A172 (cell line): ENCODE results near the gene AUTS2. TPM values are rescaled to one million over a fixed set of nuclear protein-coding genes. Genes with fewer than 3 reads are reported as not detected.

Experiments used
- DNase-seq: peaks from one replicate; pipeline ENCODE4 v3.0.0-alpha.2; 2015; ENCODE audit warnings: low spot score
- total RNA-seq: library from RNA; depleted of rRNA; stranded (reverse); fragments of >200 nt; shearing (Covaris generic); gene quantifications from 2 replicates; pipeline ENCODE4 v1.2.3, GENCODE V29; 2014

Gene AUTS2
- total RNA-seq, 1 experiment from 2014 or later: 4.6 TPM

GRCh38 chr7:70494225-70495032, 896.2 kb downstream of the AUTS2 start:
- DNase-seq: no peak

- no peak for DNase-seq
Observed at GRCh38 chr7:70495033-70495376, 896.7 kb downstream of the AUTS2 start.

GRCh38 chr7:70497793-70498192, 899.5 kb downstream of the AUTS2 start:
- no peak for DNase-seq

GRCh38 chr7:70498232-70498992, 900.1 kb downstream of the AUTS2 start:
- DNase-seq: no peak

- no peak for DNase-seq
Observed at GRCh38 chr7:70500261-70500660, 902.0 kb downstream of the AUTS2 start.

GRCh38 chr7:70502117-70502863, 904.0 kb downstream of the AUTS2 start:
- DNase-seq: no peak

GRCh38 chr7:70504254-70504653, 906.0 kb downstream of the AUTS2 start:
- no peak for DNase-seq

GRCh38 chr7:70505468-70505867, 907.2 kb downstream of the AUTS2 start:
- no peak for DNase-seq

- no peak for DNase-seq
Observed at GRCh38 chr7:70505886-70506285, 907.6 kb downstream of the AUTS2 start.

GRCh38 chr7:70506434-70506833, 908.2 kb downstream of the AUTS2 start:
- DNase-seq: no peak

- DNase-seq: no peak
Observed at GRCh38 chr7:70512144-70512543, 913.9 kb downstream of the AUTS2 start.

- no peak for DNase-seq
Observed at GRCh38 chr7:70512761-70513160, 914.5 kb downstream of the AUTS2 start.

- DNase-seq: peak; percentile 18
Observed at GRCh38 chr7:70520611-70521010, 922.3 kb downstream of the AUTS2 start.

GRCh38 chr7:70523249-70523988, 925.1 kb downstream of the AUTS2 start:
- DNase-seq: no peak

- DNase-seq: no peak
Observed at GRCh38 chr7:70523989-70524351, 925.7 kb downstream of the AUTS2 start.

- no peak for DNase-seq
Observed at GRCh38 chr7:70525991-70526390, 927.7 kb downstream of the AUTS2 start.

- no peak for DNase-seq
Observed at GRCh38 chr7:70527520-70528115, 929.3 kb downstream of the AUTS2 start.

GRCh38 chr7:70529436-70529835, 931.2 kb downstream of the AUTS2 start:
- DNase-seq: no peak

- DNase-seq: no peak
Observed at GRCh38 chr7:70529914-70530585, 931.8 kb downstream of the AUTS2 start.

GRCh38 chr7:70533614-70534013, 935.3 kb downstream of the AUTS2 start:
- no peak for DNase-seq

GRCh38 chr7:70539205-70539604, 940.9 kb downstream of the AUTS2 start:
- no peak for DNase-seq
